ENCODE data around the gene SAFB2. TPM values are rescaled to one million over a fixed set of nuclear protein-coding genes. Genes with fewer than 3 reads are reported as not detected.

The SAFB2 gene
- total RNA-seq, 1 donor from 2014 or later = 70.9 TPM

DNA sequence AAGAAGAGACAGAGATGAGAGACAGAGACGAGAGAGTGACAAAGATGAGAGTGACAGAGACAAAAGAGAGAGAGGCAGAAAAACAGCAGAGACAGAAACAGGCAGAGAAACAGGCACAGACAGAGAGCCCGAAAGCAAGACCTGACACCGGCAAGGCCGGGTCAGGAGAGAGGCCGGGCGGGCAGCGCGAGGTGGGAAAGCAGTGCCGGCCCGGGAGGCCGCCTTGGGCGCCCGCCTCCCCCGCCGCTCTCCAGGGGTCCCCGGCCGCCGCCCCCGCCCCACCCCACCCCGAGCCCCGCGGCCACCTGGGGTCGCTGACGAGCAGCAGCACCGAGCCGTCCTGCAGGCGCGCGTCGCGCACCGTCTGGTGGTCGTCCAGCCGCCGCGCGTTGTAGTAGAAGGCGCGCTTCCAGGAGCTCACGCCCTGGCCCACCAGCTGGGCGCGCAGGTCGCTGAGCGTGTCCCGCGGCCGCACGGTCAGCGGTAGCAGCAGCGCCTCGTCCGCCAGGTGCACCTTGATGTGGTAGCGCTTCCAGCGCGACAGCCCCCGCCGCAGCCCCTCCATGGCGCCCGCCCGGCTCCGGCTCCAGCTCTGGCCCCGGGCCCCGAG lies 55.1 kb downstream of the SAFB2 start, which contains the start of gene TINCR:
Gene TINCR (minus strand): TSS at position 594 of the 610 bp plus-strand sequence.
- Mint-ChIP-seq H3K4me3 (ENCODE audit: unreplicated experiment) (no peak within 1 kb of the TSS), H3K9me3 (ENCODE audit: unreplicated experiment) (peaks cover 2% of the 10 kb centered on the region), H3K27ac (ENCODE audit: unreplicated experiment) (no peak within 1 kb of the TSS), H3K27me3 (ENCODE audit: unreplicated experiment) (peaks cover 11% of the 10 kb centered on the region), H3K4me1 (ENCODE audit: low read depth, unreplicated experiment) (no peaks in the 10 kb centered on the region), H3K36me3 (ENCODE audit: unreplicated experiment) (no peaks in the 10 kb centered on the region)
- TF ChIP-seq, protein P1, sequence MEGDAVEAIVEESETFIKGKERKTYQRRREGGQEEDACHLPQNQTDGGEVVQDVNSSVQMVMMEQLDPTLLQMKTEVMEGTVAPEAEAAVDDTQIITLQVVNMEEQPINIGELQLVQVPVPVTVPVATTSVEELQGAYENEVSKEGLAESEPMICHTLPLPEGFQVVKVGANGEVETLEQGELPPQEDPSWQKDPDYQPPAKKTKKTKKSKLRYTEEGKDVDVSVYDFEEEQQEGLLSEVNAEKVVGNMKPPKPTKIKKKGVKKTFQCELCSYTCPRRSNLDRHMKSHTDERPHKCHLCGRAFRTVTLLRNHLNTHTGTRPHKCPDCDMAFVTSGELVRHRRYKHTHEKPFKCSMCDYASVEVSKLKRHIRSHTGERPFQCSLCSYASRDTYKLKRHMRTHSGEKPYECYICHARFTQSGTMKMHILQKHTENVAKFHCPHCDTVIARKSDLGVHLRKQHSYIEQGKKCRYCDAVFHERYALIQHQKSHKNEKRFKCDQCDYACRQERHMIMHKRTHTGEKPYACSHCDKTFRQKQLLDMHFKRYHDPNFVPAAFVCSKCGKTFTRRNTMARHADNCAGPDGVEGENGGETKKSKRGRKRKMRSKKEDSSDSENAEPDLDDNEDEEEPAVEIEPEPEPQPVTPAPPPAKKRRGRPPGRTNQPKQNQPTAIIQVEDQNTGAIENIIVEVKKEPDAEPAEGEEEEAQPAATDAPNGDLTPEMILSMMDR (IDR thresholded peaks at IDR 0.05; ENCODE audit: partially characterized antibody, unreplicated experiment) = peak; percentile 23
- DNase-seq = peak; percentile 73

DNA sequence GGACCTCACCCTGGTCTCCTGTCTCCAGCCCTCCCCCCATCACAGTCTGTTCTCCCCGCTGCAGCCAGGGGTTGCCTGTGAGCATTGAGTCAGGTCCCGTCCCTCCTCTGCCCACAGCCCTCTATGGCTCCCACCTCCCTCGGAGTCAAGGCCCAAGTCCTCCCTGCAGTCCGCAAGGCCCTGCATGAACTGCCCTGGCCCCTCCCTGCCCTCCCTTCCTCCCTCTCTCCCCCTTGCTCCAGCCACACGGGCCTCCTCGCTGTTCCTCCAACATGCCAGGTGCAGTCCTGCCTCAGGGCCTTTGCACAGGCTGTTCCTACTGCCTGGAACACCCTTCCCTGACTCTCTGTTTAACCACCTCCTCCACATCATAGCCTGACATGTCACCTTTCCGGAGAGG lies 57.6 kb downstream of the SAFB2 start:
- DNase-seq = no peak

DNA sequence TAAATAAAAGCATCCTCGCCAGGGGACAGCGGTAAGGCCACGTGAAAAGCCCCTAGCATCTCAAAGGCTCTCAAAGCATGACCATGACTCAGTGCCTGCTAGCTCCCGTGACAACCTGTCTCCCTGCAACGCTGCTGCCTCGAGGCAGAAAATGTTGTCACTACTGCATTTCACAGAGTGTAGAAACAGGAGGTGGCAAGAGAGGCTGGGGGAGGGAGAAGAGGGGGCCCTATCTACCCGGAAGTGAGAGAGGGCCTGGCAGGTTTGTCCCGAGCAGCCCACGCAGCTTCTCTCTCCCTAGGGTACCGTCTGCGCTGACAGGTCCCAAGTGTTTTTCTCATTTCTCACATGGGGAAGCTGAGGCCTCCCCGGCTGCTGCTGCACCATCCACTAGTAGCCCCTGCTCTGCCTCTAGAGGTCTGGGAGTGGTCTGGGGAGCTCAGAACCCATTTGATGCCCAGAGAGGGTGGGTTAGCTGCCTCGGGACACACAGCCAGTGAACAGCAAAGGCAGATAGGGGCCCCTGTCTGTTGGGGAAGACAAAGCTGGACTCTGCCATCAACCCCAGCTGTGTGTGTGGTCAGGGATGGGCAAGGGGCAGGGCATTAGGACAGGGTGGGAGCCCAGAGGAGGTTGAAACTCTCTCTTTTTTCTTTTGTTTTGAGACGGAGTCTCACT lies 58.5 kb downstream of the SAFB2 start:
- no peak overlapping the region for H3K4me3 Mint-ChIP-seq (ENCODE audit: unreplicated experiment)
- no peak overlapping the region for H3K27ac Mint-ChIP-seq (ENCODE audit: unreplicated experiment)
- H3K36me3 Mint-ChIP-seq (ENCODE audit: unreplicated experiment) = no peaks in the 10 kb centered on the region
- no peaks in the 10 kb centered on the region for H3K4me1 Mint-ChIP-seq (ENCODE audit: low read depth, unreplicated experiment)
- H3K9me3 Mint-ChIP-seq (ENCODE audit: unreplicated experiment) = peaks cover 6% of the 10 kb centered on the region
- TF ChIP-seq, protein P1 (IDR thresholded peaks at IDR 0.05; ENCODE audit: partially characterized antibody, unreplicated experiment) = no peak
- no peak for DNase-seq
- peaks cover 14% of the 10 kb centered on the region for H3K27me3 Mint-ChIP-seq (ENCODE audit: unreplicated experiment)

More for the DNA sequence above, 57.6 kb downstream of the SAFB2 start:
- peaks cover 6% of the 10 kb centered on the region for H3K9me3 Mint-ChIP-seq (ENCODE audit: unreplicated experiment)
- no peak overlapping the region for H3K4me3 Mint-ChIP-seq (ENCODE audit: unreplicated experiment)
- no peaks in the 10 kb centered on the region for H3K4me1 Mint-ChIP-seq (ENCODE audit: low read depth, unreplicated experiment)
- TF ChIP-seq, protein P1 (IDR thresholded peaks at IDR 0.05; ENCODE audit: partially characterized antibody, unreplicated experiment) = no peak
- peaks cover 14% of the 10 kb centered on the region for H3K27me3 Mint-ChIP-seq (ENCODE audit: unreplicated experiment)
- no peaks in the 10 kb centered on the region for H3K36me3 Mint-ChIP-seq (ENCODE audit: unreplicated experiment)
- no peak overlapping the region for H3K27ac Mint-ChIP-seq (ENCODE audit: unreplicated experiment)

DNA sequence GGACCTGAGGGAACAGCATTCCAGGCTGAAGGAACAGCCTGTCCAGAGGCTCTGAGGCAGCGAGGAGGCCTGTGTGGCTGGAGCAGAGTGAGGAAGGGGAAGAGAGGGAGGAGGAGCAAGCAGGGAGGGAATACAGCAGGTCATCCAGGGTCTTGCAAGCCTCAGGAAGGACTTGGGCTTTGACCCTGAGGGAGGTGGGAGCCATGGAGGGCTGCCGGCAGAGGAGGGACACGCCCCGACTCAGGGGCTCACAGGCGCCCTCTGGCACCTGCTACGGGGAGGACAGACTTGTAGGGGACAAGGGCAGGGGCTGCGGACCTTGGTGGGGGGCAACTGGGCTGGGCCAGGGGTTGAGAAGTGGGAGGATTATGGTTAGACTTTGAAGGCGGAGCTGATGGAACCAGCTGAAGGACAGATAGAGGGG lies 59.6 kb downstream of the SAFB2 start:
- peaks cover 6% of the 10 kb centered on the region for H3K9me3 Mint-ChIP-seq (ENCODE audit: unreplicated experiment)
- DNase-seq = no peak
- H3K36me3 Mint-ChIP-seq (ENCODE audit: unreplicated experiment) = no peaks in the 10 kb centered on the region
- TF ChIP-seq, protein P1 (IDR thresholded peaks at IDR 0.05; ENCODE audit: partially characterized antibody, unreplicated experiment) = no peak
- H3K4me3 Mint-ChIP-seq (ENCODE audit: unreplicated experiment) = no peak overlapping the region
- H3K4me1 Mint-ChIP-seq (ENCODE audit: low read depth, unreplicated experiment) = no peaks in the 10 kb centered on the region
- peaks cover 11% of the 10 kb centered on the region for H3K27me3 Mint-ChIP-seq (ENCODE audit: unreplicated experiment)
- no peak overlapping the region for H3K27ac Mint-ChIP-seq (ENCODE audit: unreplicated experiment)

DNA sequence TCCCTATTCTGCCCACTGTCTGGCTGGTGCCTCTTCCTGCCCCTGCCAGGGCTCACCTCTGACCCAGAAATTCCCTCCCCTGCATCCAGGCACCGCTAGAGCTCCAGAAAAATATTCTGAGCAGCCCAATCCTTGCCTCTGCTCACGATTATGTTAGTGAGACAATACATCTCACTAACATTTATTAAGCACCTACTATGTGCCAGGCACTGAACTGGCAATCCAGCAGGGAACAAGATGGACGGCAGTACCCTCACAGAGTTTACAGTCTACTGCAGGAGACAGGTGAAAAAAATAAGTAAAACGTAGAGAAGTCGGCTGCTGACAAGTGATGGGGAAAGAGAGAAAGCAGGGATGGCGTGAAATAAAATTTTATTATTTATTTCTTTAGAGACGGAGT lies 60.3 kb downstream of the SAFB2 start:
- Mint-ChIP-seq H3K36me3 (ENCODE audit: unreplicated experiment) (no peaks in the 10 kb centered on the region), H3K9me3 (ENCODE audit: unreplicated experiment) (peaks cover 7% of the 10 kb centered on the region), H3K27me3 (ENCODE audit: unreplicated experiment) (peaks cover 10% of the 10 kb centered on the region), H3K4me3 (ENCODE audit: unreplicated experiment) (no peak overlapping the region), H3K4me1 (ENCODE audit: low read depth, unreplicated experiment) (no peaks in the 10 kb centered on the region), H3K27ac (ENCODE audit: unreplicated experiment) (no peak overlapping the region)
- TF ChIP-seq, protein P1 (IDR thresholded peaks at IDR 0.05; ENCODE audit: partially characterized antibody, unreplicated experiment) = no peak
- DNase-seq = no peak

Data from glutamatergic neuron (in vitro differentiated cells).